Transverse colon (tissue), 4 donors: ENCODE data around the gene CD48. TPM values are rescaled to one million over a fixed set of nuclear protein-coding genes. Genes with fewer than 3 reads are reported as not detected.

Source experiments
- DNase-seq: peaks from one replicate; pipeline ENCODE4 v3.0.0-alpha.2; 2019
- H3K27ac ChIP-seq, 4 donors: fragments of 200-600 bp; sonication (generic); 2 replicates each; pipeline ENCODE4 v1.5.1; 2016 to 2018; ENCODE audit warnings: inconsistent platforms in 4 of 4
- H3K27me3 ChIP-seq: fragments of 200-600 bp; sonication (generic); 2 replicates; pipeline ENCODE4 v1.5.1; 2017; ENCODE audit warnings: inconsistent platforms
- H3K36me3 ChIP-seq, 4 donors: fragments of 200-600 bp; sonication (generic); 2 replicates each; pipeline ENCODE4 v1.5.1; 2017 to 2019; ENCODE audit warnings: inconsistent platforms in 4 of 4
- H3K4me1 ChIP-seq, 4 donors: fragments of 200-600 bp; sonication (generic); 2 replicates each; pipeline ENCODE4 v1.5.1; 2017 to 2020; ENCODE audit warnings: inconsistent platforms in 4 of 4
- H3K4me3 ChIP-seq, 4 donors: fragments of 200-600 bp; sonication (generic); 1 replicate in 1 of 4; 2 replicates in 3 of 4; pipeline versions ENCODE4 v1.5.1 to v1.6.1; 2017 to 2019; ENCODE audit warnings: inconsistent platforms in 4 of 4
- H3K9me3 ChIP-seq, 2 donors: fragments of 200-600 bp; sonication (generic); 2 replicates each; pipeline ENCODE4 v1.5.1; 2017 to 2019; ENCODE audit warnings: inconsistent platforms in 2 of 2
- CTCF ChIP-seq, 5 experiments: fragments of 200-600 bp in 3 of 5; fragments of 450-650 bp in 2 of 5; sonication (generic) in 3 of 5; IDR thresholded peaks; 1 replicate in 2 of 5; 2 replicates in 3 of 5; pipeline ENCODE4 v1.5.1; 2016 to 2017; ENCODE audit warnings: antibody characterized with exemption in 5 of 5, inconsistent platforms in 3 of 5, mild to moderate bottlenecking in 2 of 5, moderate library complexity in 1 of 5
- EP300 ChIP-seq: sonication (generic); formaldehyde crosslinking; IDR thresholded peaks from one replicate; pipeline ENCODE4 v1.6.1; 2017; ENCODE audit warnings: antibody characterized with exemption, low read depth
- POLR2A ChIP-seq: fragments of 450-650 bp; IDR thresholded peaks from one replicate; pipeline ENCODE4 v1.6.1; 2016; ENCODE audit warnings: antibody characterized with exemption, mild to moderate bottlenecking, moderate library complexity
- POLR2AphosphoS5 ChIP-seq, 3 donors: sonication (generic); formaldehyde crosslinking; IDR thresholded peaks; one replicate each; pipeline ENCODE4 v1.6.1; 2016; ENCODE audit warnings: antibody characterized with exemption in 3 of 3
- WGBS, 2 donors: methylation state at CpG; one replicate each; pipeline ENCODE4 v1.1.5; 2018; ENCODE audit warnings: low coverage in 1 of 2; 5-methylcytosine and 5-hydroxymethylcytosine counted together
- in situ Hi-C, 4 donors: fragments of 200-750 bp; cut with MboI; loops; one replicate each; pipeline versions ENCODE4 v1.15.0 to v1.15.1; 2017; ENCODE audit warnings: low sequenced_read_pairs in 3 of 4, low pct_ligation_motif_present in 1 of 4, low pct_unique_long_range_greater_than_20kb in 1 of 4
- intact Hi-C: fragments of 100-400 bp; cut with DNase I; formaldehyde crosslinking; loops from one replicate; pipeline ENCODE4 v1.15.1; 2023; ENCODE audit warnings: low total_unique reads
- total RNA-seq, 4 donors: library from RNA; depleted of rRNA; stranded (reverse); fragments of >200 nt; gene quantifications; one replicate each; pipeline ENCODE4 v1.1.0, GENCODE V29; 2016

CD48 gene
- total RNA-seq, 4 donors from 2014 or later, result 7.5 to 31.3 (median 17.6) TPM; not detected in 1

- Histone ChIP-seq H3K4me1 (no peaks in the 10 kb centered on the region), H3K27ac (no peak overlapping the region), H3K36me3 (no peaks in the 10 kb centered on the region), H3K9me3 (no peaks in the 10 kb centered on the region), H3K4me3 (no peak overlapping the region), H3K27me3 (no peaks in the 10 kb centered on the region)
- 85 to 90% methylated on average over 3 of the region's 3 CpGs for WGBS, 2 donors
- no peak for DNase-seq
- in situ Hi-C loops, result no loop called here
- intact Hi-C loops, result no loop called here
- TF ChIP-seq POLR2AphosphoS5 (IDR thresholded peaks at IDR 0.05), result no peak
- TF ChIP-seq EP300, result no peak
- TF ChIP-seq POLR2A, result no peak
- TF ChIP-seq CTCF (IDR thresholded peaks at IDR 0.05), result no peak
These were observed 40.8 kb upstream of the CD48 start for GRCh38 chr1:160752406-160752805.

- Histone ChIP-seq H3K4me3 (no peak overlapping the region), H3K36me3 (no peaks in the 10 kb centered on the region), H3K4me1 (no peaks in the 10 kb centered on the region), H3K27ac (no peak overlapping the region), H3K27me3 (no peaks in the 10 kb centered on the region), H3K9me3 (no peaks in the 10 kb centered on the region)
- 90 to 92% methylated on average over 2 of the region's 2 CpGs for WGBS, 2 donors
- DNase-seq, result no peak
- TF ChIP-seq CTCF (IDR thresholded peaks at IDR 0.05), result no peak
- TF ChIP-seq POLR2A, result no peak
- TF ChIP-seq EP300, result no peak
- no peak for TF ChIP-seq POLR2AphosphoS5 (IDR thresholded peaks at IDR 0.05)
- in situ Hi-C loops, result no loop called here
- intact Hi-C loops, result no loop called here
These were observed 39.0 kb upstream of the CD48 start for GRCh38 chr1:160750608-160751007.

- Histone ChIP-seq H3K27me3 (no peaks in the 10 kb centered on the region), H3K36me3 (no peaks in the 10 kb centered on the region), H3K9me3 (no peaks in the 10 kb centered on the region), H3K4me1 (no peaks in the 10 kb centered on the region), H3K4me3 (no peak overlapping the region), H3K27ac (no peak overlapping the region)
- intact Hi-C loops, result no loop called here
- DNase-seq, result no peak
- TF ChIP-seq EP300 (no peak), CTCF (IDR thresholded peaks at IDR 0.05) (no peak), POLR2AphosphoS5 (IDR thresholded peaks at IDR 0.05) (no peak), POLR2A (no peak)
- in situ Hi-C loops, result loop anchor here in 2 of 4 donors (25.0 kb wide), 1 partner anchor 213 kb away; the partner anchor contains the start of gene ITLN2 (in 2 of the 2)
- WGBS, 2 donors, result 92 to 98% methylated on average over 1 of the region's 1 CpG
These were observed 37.3 kb upstream of the CD48 start for GRCh38 chr1:160748878-160749269.

GRCh38 chr1:160748181-160748877, 36.7 kb upstream of the CD48 start:
- H3K36me3 ChIP-seq, result no peaks in the 10 kb centered on the region
- no peaks in the 10 kb centered on the region for H3K27me3 ChIP-seq
- H3K27ac ChIP-seq, result no peak overlapping the region
- TF ChIP-seq POLR2A, result no peak
- peak in 1 of 5 experiments; percentile 11 for TF ChIP-seq CTCF (IDR thresholded peaks at IDR 0.05)
- no peak for TF ChIP-seq POLR2AphosphoS5 (IDR thresholded peaks at IDR 0.05)
- H3K4me1 ChIP-seq, result no peaks in the 10 kb centered on the region
- H3K4me3 ChIP-seq, result no peak overlapping the region
- in situ Hi-C loops (loop anchor here in 2 of 4 donors (25.0 kb wide), 1 partner anchor 214 kb away; the partner anchor contains the start of gene ITLN2 (in 2 of the 2)), intact Hi-C loops (no loop called here)
- WGBS, 2 donors, result 86 to 90% methylated on average over 3 to 10 of the region's 10 CpGs
- no peaks in the 10 kb centered on the region for H3K9me3 ChIP-seq
- DNase-seq, result no peak
